Activated CD8-positive, alpha-beta T cell treated with anti-CD3 and anti-CD28 coated beads for 36 hours (primary cell): ENCODE data around the gene BCL2L15. TPM values are rescaled to one million over a fixed set of nuclear protein-coding genes. Genes with fewer than 3 reads are reported as not detected.

Experiments
- ATAC-seq: fragments of 200-7000 bp; cut with Tn5 transposase; one replicate; pipeline ENCODE4 v1.10.0; 2021; ENCODE audit warnings: mild to moderate bottlenecking, moderate library complexity
- CTCF ChIA-PET: fragments of 350-600 bp; sonication (Branson Sonifier 250); formaldehyde crosslinking; loops from one replicate; lab custom pipeline; 2021; ENCODE audit warnings: antibody characterized with exemption; lab: Charles Lee
- POLR2A ChIA-PET: fragments of 350-600 bp; sonication (Branson Sonifier 250); formaldehyde crosslinking; loops from one replicate; lab custom pipeline; 2021; ENCODE audit warnings: antibody characterized with exemption; lab: Charles Lee
- DNase-seq: peaks from one replicate; pipeline ENCODE4 v3.0.0-alpha.2; 2020
- H3K27ac Mint-ChIP-seq: one replicate; pipeline ENCODE4 v1.8.0; 2021; ENCODE audit warnings: mild to moderate bottlenecking, mixed read lengths
- H3K27me3 Mint-ChIP-seq: one replicate; pipeline ENCODE4 v1.8.0; 2021; ENCODE audit warnings: mixed read lengths
- H3K36me3 Mint-ChIP-seq: one replicate; pipeline ENCODE4 v1.8.0; 2021; ENCODE audit warnings: low read depth, mixed read lengths
- H3K4me1 Mint-ChIP-seq: one replicate; pipeline ENCODE4 v1.8.0; 2021; ENCODE audit warnings: low read depth, mixed read lengths
- H3K4me3 Mint-ChIP-seq: one replicate; pipeline ENCODE4 v1.8.0; 2021; ENCODE audit warnings: mild to moderate bottlenecking, moderate library complexity, mixed read lengths
- H3K9me3 Mint-ChIP-seq: one replicate; pipeline ENCODE4 v1.8.0; 2021; ENCODE audit warnings: mixed read lengths
- CTCF ChIP-seq: fragments of 200-600 bp; IDR thresholded peaks from one replicate; pipeline ENCODE4 v1.8.0; 2022; ENCODE audit warnings: antibody characterized with exemption, mild to moderate bottlenecking
- intact Hi-C: fragments of 100-400 bp; cut with micrococcal nuclease; formaldehyde crosslinking; loops from one replicate; pipeline ENCODE4 v1.10.0; 2022
- total RNA-seq, 2 experiments: library from RNA; stranded (reverse); gene quantifications; one replicate each; pipeline ENCODE4 v1.2.3, GENCODE V29; 2021

BCL2L15 gene
- total RNA-seq, 2 experiments from 2014 or later, result 0.40 to 0.61 TPM

DNA sequence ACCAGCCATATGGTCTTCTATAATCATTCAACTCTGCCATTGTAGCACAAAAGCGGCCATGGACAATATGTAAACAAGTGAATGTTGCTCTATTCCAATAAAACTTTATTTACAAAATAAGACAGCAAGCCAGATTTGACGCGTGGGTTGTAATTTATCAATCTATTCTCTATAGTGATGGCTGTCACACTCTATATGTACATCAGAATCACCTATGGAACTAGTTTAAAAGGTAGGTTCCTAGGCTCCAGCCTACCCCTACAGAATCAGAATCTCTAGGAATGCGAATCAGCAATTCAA lies 7.7 kb downstream of the BCL2L15 start:
- ATAC-seq (no peak), DNase-seq (no peak)
- intact Hi-C loops, result no loop called here
- TF ChIP-seq CTCF, result no peak
- Mint-ChIP-seq H3K36me3 (peaks cover 1% of the 10 kb centered on the region), H3K27me3 (no peaks in the 10 kb centered on the region), H3K9me3 (no peaks in the 10 kb centered on the region), H3K4me1 (peaks cover 45% of the 10 kb centered on the region), H3K4me3 (no peak overlapping the region), H3K27ac (peak overlapping the region; percentile 57)
- ChIA-PET CTCF (interaction anchor here (1.2 to 4.3 kb wide), 4 partner anchors 10 to 44 kb away, joined by 3 to 17 read pairs (median 4); partner anchors contain the start of gene AP4B1), POLR2A (interaction anchor here (1.3 kb wide), 1 partner anchor 10 kb away, joined by 4 read pairs; no protein-coding TSS in a partner anchor)

DNA sequence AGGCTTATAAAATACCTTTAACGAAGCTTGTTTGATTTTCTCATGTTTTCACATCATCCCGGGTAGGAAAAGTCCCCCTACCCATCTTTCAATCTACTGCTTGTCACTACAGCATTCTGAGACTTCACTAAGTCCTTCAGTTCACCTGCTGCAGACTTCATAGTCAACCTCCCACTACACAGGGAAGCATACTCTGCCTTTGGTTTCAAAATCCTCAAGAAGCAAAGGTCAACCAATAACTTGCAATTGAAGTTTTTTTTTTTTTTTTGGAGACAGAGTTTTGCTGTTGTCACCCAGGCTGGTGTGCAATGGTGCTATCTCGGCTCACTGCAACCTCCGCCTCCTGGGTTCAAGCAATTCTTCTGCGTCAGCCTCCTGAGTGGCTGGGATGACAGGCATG lies 11.2 kb downstream of the BCL2L15 start:
- POLR2A ChIA-PET, result interaction anchor here (1.1 to 3.4 kb wide), 3 partner anchors 21 to 54 kb away, joined by 3 to 14 read pairs (median 6); partner anchors contain the start of genes AP4B1 and HIPK1
- H3K9me3 Mint-ChIP-seq, result no peaks in the 10 kb centered on the region
- CTCF ChIA-PET, result interaction anchor here (3.4 kb wide), 1 partner anchor 28 kb away, joined by 15 read pairs; the partner anchor contains the start of genes AP4B1 and DCLRE1B
- H3K4me3 Mint-ChIP-seq, result no peak overlapping the region
- H3K4me1 Mint-ChIP-seq, result peaks cover 63% of the 10 kb centered on the region
- ATAC-seq (no peak), DNase-seq (no peak)
- intact Hi-C loops, result no loop called here
- H3K27ac Mint-ChIP-seq, result no peak overlapping the region
- no peaks in the 10 kb centered on the region for H3K27me3 Mint-ChIP-seq
- peaks cover 4% of the 10 kb centered on the region for H3K36me3 Mint-ChIP-seq
- no peak for TF ChIP-seq CTCF

GRCh38 chr1:113875714-113876113 lies 11.7 kb downstream of the BCL2L15 start:
- no peaks in the 10 kb centered on the region for H3K27me3 Mint-ChIP-seq
- POLR2A ChIA-PET, result interaction anchor here (1.1 to 3.4 kb wide), 3 partner anchors 20 to 54 kb away, joined by 3 to 14 read pairs (median 6); partner anchors contain the start of genes AP4B1 and HIPK1
- intact Hi-C loops, result no loop called here
- peak overlapping the region; percentile 90 for H3K27ac Mint-ChIP-seq
- CTCF ChIA-PET, result interaction anchor here (0.7 to 3.4 kb wide), 3 partner anchors 11 to 28 kb away, joined by 3 to 15 read pairs (median 3); partner anchors contain the start of genes AP4B1 and DCLRE1B
- no peak for TF ChIP-seq CTCF
- no peak for ATAC-seq
- no peak overlapping the region for H3K4me3 Mint-ChIP-seq
- no peak for DNase-seq
- H3K9me3 Mint-ChIP-seq, result no peaks in the 10 kb centered on the region
- peaks cover 59% of the 10 kb centered on the region for H3K4me1 Mint-ChIP-seq
- H3K36me3 Mint-ChIP-seq, result peaks cover 8% of the 10 kb centered on the region

- DNase-seq, result peak; percentile 53
- CTCF ChIA-PET, result interaction anchor here (0.9 to 3.4 kb wide), 3 partner anchors 30 to 82 kb away, joined by 3 to 15 read pairs (median 3); partner anchors contain the start of genes AP4B1 and DCLRE1B
These were observed 13.1 kb downstream of the BCL2L15 start for GRCh38 chr1:113874012-113874879.

More at GRCh38 chr1:113874012-113874879, 13.1 kb downstream of the BCL2L15 start:
- H3K36me3 Mint-ChIP-seq, result peaks cover 17% of the 10 kb centered on the region
- TF ChIP-seq CTCF, result no peak
- POLR2A ChIA-PET, result interaction anchor here (0.7 to 3.4 kb wide), 4 partner anchors 30 to 75 kb away, joined by 3 to 14 read pairs (median 4); partner anchors contain the start of genes HIPK1 and RSBN1
- H3K27me3 Mint-ChIP-seq, result no peaks in the 10 kb centered on the region
- H3K9me3 Mint-ChIP-seq, result no peaks in the 10 kb centered on the region
- peak overlapping the region; percentile 93 for H3K27ac Mint-ChIP-seq
- H3K4me3 Mint-ChIP-seq, result peak overlapping the region; percentile 26
- peak; percentile 45 for ATAC-seq
- intact Hi-C loops, result loop anchor here (5.0 kb wide), 1 partner anchor 58 kb away; no protein-coding TSS in a partner anchor
- H3K4me1 Mint-ChIP-seq, result peaks cover 48% of the 10 kb centered on the region
